ENCODE results near the gene ZNF112. TPM values are rescaled to one million over a fixed set of nuclear protein-coding genes. Genes with fewer than 3 reads are reported as not detected.
"Not testable (repeated sequence)": the region's sequence is repeated elsewhere in the genome, so short reads cannot be mapped to it uniquely, and the experiment has no call there.

Gene ZNF112
- not detected for total RNA-seq

DNA sequence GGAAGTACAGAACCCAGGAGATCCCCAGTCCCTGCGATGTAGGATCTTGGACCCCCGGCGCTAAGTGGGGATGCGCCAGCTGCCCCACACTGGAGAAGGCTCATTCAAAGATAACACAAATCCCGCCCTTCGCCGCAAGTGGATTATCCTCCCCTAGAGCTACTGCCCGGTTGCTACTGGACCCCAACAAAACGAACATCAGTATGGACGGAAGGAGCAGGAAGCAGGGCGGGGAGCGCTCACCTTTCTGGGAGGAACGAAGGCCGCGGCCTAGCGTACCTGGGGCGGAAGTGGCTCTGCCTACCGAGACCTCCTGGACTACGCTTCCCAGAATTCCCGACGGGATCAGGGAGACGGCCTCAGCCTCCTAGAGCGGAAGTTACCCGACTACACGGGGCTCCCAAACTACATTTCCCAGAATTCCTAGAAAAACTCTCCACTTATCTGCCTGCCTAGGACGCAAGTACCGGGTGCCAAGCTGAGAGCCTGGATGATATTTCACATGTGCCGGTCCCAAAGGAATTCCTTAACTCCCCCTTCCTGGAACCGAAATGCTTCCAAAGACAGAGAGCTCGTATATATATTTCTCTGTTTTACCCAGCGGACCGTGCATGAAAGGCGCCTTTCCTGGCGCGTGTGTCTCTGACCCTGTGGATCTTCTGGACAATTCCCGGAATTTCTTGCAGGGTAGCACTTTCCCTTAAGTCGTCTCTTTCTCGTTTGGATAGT is at the start of gene ZNF112:
TSS of gene ZNF112 (minus strand) at position 298 of the 729 bp plus-strand sequence. CDS start 16,141 bp downstream, outside the sequence.
- Mint-ChIP-seq H3K9me3 (peaks cover 27% of the 10 kb centered on the region), H3K4me1 (peaks cover 5% of the 10 kb centered on the region), H3K4me3 (peak within 1 kb of the TSS; percentile 28), H3K27ac (no peak within 1 kb of the TSS), H3K36me3 (ENCODE audit: low read depth) (peaks cover 5% of the 10 kb centered on the region), H3K27me3 (no peaks in the 10 kb centered on the region)
- ChIA-PET CTCF (no interaction called here), POLR2A (no interaction called here)
- DNase-seq, result no peak

DNA sequence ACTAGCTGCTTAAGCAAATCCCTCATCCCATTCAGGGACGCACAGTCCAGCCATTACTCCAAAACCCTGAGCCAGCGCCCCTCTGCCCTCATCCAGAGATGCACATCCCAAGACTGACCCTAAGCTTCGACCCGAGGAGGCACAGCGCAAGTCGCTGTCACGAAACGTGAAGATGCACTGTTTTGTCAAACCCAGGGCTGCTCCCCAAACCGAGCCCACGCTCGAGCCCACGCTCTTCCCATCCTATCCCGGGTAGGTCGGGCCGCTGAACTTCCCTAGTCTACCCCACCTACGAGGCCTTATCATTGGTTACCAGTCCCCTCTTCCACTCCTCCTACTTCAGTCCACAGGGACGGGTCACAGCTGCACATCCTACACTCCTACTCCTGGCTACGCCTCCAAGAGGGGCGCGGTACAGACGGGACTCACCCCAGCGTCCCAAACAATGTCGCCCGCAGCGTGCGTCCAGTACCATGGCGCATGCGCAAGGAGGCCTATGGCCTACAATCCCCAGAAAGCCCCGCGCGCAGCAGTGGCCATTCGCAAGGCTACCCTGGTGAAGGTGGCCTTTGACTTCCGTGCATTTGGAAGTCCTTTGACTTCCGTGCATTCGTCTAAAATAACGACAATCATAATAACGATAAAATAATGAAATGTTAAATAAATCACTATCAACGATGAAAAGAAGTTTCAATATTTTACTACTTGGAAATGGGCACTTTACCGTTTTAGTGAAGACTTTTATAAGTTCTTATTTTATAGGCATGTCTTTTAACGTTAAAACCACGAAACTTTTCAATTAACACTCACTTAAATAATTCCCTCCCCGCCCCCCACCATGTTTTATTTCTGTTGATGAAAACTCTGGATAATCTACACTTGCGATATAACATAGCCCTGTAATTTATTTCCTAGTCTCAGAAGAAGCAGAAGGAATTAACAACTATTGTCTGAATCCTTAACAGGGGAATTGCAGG is 44.9 kb upstream of the ZNF112 start, which contains the start of gene ZNF285:
TSS of gene ZNF285 (minus strand) at position 470 of the 977 bp plus-strand sequence. CDS start 4,395 bp downstream, outside the sequence.
- ChIA-PET POLR2A (no interaction called here), CTCF (interaction anchor here (0.6 kb wide), 1 partner anchor 189 kb away, joined by 4 read pairs; no protein-coding TSS in a partner anchor)
- H3K4me1 Mint-ChIP-seq, result peaks cover 9% of the 10 kb centered on the region
- peaks cover 38% of the 10 kb centered on the region for H3K9me3 Mint-ChIP-seq
- peaks cover 18% of the 10 kb centered on the region for H3K36me3 Mint-ChIP-seq (ENCODE audit: low read depth)
- peak; percentile 87 for DNase-seq
- no peaks in the 10 kb centered on the region for H3K27me3 Mint-ChIP-seq
- H3K27ac Mint-ChIP-seq, result peak within 1 kb of the TSS; percentile 58
- peak within 1 kb of the TSS; percentile 84 for H3K4me3 Mint-ChIP-seq

DNA sequence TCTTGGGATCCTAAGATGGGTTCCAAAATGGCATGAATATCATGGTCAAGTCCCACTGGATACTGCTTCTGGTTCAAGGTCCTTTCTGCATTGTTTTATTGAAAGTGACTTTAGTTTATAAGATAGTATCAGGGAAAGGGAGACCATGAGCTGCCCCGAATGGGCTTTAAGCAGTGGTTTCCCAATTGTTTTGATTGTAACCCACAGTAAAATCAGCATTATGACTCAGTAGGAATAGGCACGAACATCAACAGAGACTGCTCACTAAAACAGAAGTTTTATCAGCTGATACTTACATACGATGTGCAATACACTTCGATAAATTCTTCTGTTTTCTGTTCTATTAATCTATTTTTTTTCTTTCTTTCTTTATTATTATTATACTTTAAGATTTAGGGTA is 32.8 kb upstream of the ZNF112 start:
- H3K4me3 Mint-ChIP-seq, CTCF ChIA-PET, DNase-seq, H3K27me3 Mint-ChIP-seq, H3K27ac Mint-ChIP-seq, POLR2A ChIA-PET, H3K4me1 Mint-ChIP-seq: not testable (repeated sequence)
- Mint-ChIP-seq H3K9me3 (peaks cover 51% of the 10 kb centered on the region), H3K36me3 (ENCODE audit: low read depth) (peaks cover 16% of the 10 kb centered on the region)

DNA sequence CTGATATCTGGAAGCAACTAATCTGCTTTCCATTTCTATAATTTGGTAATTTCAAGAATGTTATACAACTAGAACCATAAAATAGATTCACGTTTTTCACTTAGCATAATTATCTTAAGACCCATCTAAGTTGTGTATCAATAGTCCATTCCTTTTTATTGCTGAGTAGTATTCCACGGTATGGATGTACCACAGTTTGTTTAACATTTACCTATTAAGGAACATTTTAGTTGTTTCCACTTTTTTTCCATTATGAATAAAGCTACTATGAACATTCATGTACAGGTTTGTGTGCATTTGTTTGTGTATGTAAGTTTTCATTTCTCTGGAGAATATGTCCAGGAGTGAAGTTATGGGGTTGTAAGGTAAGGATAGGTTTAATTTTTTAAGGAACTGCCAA is 18.3 kb upstream of the ZNF112 start:
- ChIA-PET CTCF (no interaction called here), POLR2A (no interaction called here)
- H3K27me3 Mint-ChIP-seq, result no peaks in the 10 kb centered on the region
- peaks cover 31% of the 10 kb centered on the region for H3K9me3 Mint-ChIP-seq
- H3K27ac Mint-ChIP-seq, result no peak overlapping the region
- H3K36me3 Mint-ChIP-seq (ENCODE audit: low read depth), result no peaks in the 10 kb centered on the region
- H3K4me3 Mint-ChIP-seq, result no peak overlapping the region
- DNase-seq, result no peak
- H3K4me1 Mint-ChIP-seq, result no peaks in the 10 kb centered on the region

DNA sequence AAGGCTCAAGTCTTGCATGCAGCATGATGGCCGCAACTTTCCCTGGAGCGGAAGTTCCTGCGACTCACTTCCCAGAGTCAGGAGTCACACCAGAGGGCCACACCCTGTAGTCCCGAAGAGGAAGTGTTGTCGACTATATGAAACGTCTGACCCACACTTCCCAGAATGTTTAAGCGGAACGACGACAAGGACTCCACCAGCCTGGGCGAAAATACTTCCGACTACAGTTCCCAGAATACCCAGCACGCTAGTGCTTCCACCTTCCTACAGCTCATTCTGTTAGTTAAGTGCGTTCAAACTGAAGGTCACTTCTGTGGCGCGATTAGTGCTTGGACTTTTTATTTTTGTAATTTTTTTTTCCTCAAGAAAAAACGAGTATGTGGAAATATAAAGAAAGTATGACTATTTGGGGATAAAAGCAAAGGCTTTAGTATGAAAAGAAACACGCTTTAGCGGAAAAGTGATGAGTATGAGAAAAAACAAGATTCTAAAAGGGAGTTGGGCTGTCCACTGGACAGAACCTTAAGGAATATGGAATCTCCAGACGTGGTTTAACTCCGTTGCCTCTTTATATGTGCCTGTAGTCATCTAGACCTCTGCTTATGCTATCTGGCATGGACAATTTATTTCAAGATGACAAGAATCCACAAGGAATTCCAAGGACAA is 15.5 kb upstream of the ZNF112 start:
- DNase-seq, result no peak
- Mint-ChIP-seq H3K27ac (no peak overlapping the region), H3K9me3 (peaks cover 29% of the 10 kb centered on the region), H3K36me3 (ENCODE audit: low read depth) (no peaks in the 10 kb centered on the region), H3K4me1 (no peaks in the 10 kb centered on the region), H3K4me3 (no peak overlapping the region), H3K27me3 (no peaks in the 10 kb centered on the region)
- CTCF ChIA-PET, result no interaction called here
- POLR2A ChIA-PET, result no interaction called here

DNA sequence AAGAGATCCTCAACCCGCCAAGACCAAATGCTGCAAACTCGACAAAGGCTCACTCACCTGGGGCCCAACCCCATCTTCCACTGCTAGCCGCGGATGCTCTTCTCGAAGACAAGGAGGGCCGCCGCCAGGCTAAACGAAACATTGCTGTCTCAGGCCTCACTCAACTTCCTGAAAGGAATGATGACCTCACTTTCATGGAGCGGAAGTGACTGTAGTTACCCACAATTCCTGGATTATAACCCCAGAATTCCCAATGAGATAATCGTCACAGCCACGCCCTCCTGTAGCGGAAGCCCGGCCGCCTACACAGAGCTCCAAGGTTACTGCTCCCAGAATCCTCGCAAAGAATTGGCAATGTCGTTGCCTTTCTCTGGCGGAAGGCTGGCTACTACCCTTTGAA is 10.5 kb upstream of the ZNF112 start:
- Mint-ChIP-seq H3K36me3 (ENCODE audit: low read depth) (no peaks in the 10 kb centered on the region), H3K4me3 (no peak overlapping the region), H3K4me1 (no peaks in the 10 kb centered on the region), H3K27me3 (no peaks in the 10 kb centered on the region), H3K27ac (no peak overlapping the region), H3K9me3 (peaks cover 26% of the 10 kb centered on the region)
- no peak for DNase-seq
- CTCF ChIA-PET, result no interaction called here
- POLR2A ChIA-PET, result no interaction called here

DNA sequence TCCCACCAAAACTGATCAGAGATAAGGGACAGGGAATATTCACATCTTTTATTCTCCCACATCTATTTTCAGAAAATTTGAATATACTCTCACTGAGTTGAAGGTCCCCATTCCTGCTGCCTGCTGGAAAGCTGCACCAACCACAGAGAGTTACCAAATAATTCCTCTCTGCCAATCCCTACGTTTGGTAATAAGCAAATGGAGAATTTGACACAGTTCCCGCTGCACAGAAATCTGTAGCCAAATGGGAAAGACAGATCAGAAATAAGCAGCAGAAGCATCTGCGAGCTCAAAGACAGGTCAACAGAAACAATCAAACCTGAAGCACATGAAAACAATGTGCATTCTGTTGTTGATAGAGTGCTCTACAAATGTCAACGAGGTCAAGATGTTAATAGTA is 9.9 kb downstream of the ZNF112 start:
- no peaks in the 10 kb centered on the region for H3K36me3 Mint-ChIP-seq (ENCODE audit: low read depth)
- no peaks in the 10 kb centered on the region for H3K4me1 Mint-ChIP-seq
- no peak overlapping the region for H3K4me3 Mint-ChIP-seq
- no peak overlapping the region for H3K27ac Mint-ChIP-seq
- POLR2A ChIA-PET, result no interaction called here
- H3K9me3 Mint-ChIP-seq, result peaks cover 32% of the 10 kb centered on the region
- H3K27me3 Mint-ChIP-seq, result no peaks in the 10 kb centered on the region
- CTCF ChIA-PET, result no interaction called here
- DNase-seq, result no peak

DNA sequence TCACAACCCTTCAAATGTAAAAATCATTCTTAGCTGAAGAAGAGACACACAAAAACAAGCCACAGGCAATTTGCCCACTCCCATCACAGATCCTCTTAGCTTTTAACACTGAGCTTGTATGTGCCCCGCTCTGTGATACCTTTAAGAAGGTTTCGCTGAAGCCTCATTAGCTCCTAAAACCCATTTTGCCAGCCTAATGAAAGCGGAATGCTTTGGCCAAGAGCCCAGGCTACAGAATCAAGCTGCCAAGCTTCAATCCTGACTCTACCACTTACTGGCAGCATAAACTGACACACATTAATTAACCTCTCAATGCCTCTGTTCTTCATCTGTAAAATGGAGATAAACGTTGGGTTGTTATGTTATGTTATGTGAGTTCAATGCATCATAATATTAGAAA is 10.5 kb downstream of the ZNF112 start:
- Mint-ChIP-seq H3K9me3 (peaks cover 31% of the 10 kb centered on the region), H3K27me3 (no peaks in the 10 kb centered on the region), H3K4me1 (no peaks in the 10 kb centered on the region), H3K27ac (no peak overlapping the region), H3K4me3 (no peak overlapping the region), H3K36me3 (ENCODE audit: low read depth) (no peaks in the 10 kb centered on the region)
- DNase-seq, result no peak
- POLR2A ChIA-PET, result no interaction called here
- CTCF ChIA-PET, result no interaction called here

DNA sequence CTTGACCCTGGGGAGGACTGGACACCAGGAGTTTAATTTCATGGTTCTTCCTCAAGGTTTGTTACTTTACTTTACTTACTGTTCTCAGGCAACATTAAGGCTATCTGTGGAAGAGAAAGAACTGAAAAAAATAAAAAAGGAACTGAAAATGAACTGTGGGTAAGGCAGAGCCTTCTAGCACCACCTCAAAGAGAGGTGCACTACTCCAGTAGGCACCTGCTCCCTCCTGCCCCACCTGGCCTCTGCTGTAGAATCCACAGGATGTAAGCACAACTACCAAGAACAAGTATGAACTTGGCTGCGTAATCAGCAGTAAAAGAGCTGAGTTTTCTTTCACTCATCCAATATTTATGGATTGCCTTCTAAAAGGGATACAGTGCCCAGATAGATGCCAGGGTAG is 12.2 kb downstream of the ZNF112 start:
- Mint-ChIP-seq H3K27me3 (no peaks in the 10 kb centered on the region), H3K4me1 (no peaks in the 10 kb centered on the region), H3K36me3 (ENCODE audit: low read depth) (no peaks in the 10 kb centered on the region), H3K27ac (no peak overlapping the region), H3K4me3 (no peak overlapping the region), H3K9me3 (peaks cover 23% of the 10 kb centered on the region)
- ChIA-PET POLR2A (no interaction called here), CTCF (interaction anchor here (1.0 kb wide), 1 partner anchor 109 kb away, joined by 3 read pairs; no protein-coding TSS in a partner anchor)
- no peak for DNase-seq

DNA sequence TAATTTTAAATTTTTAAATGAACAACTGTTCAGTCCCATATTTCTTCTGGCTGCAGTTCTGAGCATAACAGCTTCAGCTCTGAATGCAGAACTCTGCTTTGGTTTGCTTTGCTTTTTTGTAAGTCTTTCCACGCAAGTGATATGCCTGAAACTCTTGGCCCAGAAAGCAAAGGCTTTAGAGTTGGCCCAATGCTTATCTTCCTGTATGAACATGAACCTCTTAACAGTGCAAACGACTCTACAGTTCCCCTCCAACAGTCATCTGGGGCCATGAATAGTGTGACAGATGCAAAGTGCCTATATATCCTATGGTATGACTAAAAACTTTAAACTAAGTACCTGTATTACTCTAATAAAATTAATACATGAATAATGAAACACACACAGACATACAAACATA is 14.7 kb downstream of the ZNF112 start:
- H3K27ac Mint-ChIP-seq, result no peak overlapping the region
- no peaks in the 10 kb centered on the region for H3K27me3 Mint-ChIP-seq
- H3K4me1 Mint-ChIP-seq, result no peaks in the 10 kb centered on the region
- peaks cover 24% of the 10 kb centered on the region for H3K9me3 Mint-ChIP-seq
- DNase-seq, result no peak
- H3K4me3 Mint-ChIP-seq, result no peak overlapping the region
- POLR2A ChIA-PET, result no interaction called here
- no peaks in the 10 kb centered on the region for H3K36me3 Mint-ChIP-seq (ENCODE audit: low read depth)
- CTCF ChIA-PET, result no interaction called here

DNA sequence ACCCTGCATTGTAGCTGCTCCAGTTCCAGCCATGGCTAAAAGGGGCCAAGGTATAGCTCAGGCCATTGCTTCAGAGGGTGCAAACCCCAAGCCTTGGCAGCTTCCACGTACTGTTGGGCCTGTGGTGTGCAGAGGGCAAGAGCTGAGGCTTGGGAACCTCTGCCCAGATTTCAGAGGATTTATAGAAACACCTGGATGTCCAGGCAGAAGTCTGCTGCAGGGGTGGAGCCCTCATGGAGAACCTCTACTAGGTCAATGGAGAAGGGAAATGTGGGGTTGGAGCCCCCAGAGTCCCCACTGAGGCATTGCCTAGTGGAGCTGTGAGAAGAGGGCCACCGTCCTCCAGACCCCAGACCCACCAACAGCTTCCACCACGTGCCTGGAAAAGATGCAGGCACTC is 21.8 kb downstream of the ZNF112 start:
- POLR2A ChIA-PET; CTCF ChIA-PET; H3K27me3 Mint-ChIP-seq; H3K4me3 Mint-ChIP-seq; H3K27ac Mint-ChIP-seq; H3K4me1 Mint-ChIP-seq; H3K36me3 Mint-ChIP-seq (ENCODE audit: low read depth); DNase-seq: not testable (repeated sequence)
- peaks cover 50% of the 10 kb centered on the region for H3K9me3 Mint-ChIP-seq

DNA sequence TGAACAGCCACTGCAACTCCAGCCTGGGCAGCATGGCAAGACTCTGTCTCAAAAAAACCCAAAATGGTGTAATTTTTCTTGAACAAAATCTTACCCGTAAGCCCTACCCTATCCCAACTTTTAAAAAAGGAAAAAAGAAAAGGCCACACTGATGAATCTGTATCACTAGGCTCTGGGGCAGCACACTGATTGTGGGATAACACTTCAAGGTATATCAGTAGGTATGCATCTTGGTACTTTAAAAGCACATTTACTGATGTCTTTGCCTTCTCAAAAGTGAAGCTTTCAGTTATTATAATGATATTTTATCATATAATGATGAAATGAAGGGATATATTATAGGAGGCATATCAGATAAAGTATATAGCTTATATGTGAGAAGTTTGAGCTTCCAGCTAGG is 24.3 kb downstream of the ZNF112 start:
- no peak overlapping the region for H3K27ac Mint-ChIP-seq
- H3K27me3 Mint-ChIP-seq, result no peaks in the 10 kb centered on the region
- peaks cover 58% of the 10 kb centered on the region for H3K9me3 Mint-ChIP-seq
- H3K36me3 Mint-ChIP-seq (ENCODE audit: low read depth), result peaks cover 6% of the 10 kb centered on the region
- no peaks in the 10 kb centered on the region for H3K4me1 Mint-ChIP-seq
- H3K4me3 Mint-ChIP-seq, result no peak overlapping the region
- CTCF ChIA-PET, result no interaction called here
- POLR2A ChIA-PET, result no interaction called here
- DNase-seq, result no peak

DNA sequence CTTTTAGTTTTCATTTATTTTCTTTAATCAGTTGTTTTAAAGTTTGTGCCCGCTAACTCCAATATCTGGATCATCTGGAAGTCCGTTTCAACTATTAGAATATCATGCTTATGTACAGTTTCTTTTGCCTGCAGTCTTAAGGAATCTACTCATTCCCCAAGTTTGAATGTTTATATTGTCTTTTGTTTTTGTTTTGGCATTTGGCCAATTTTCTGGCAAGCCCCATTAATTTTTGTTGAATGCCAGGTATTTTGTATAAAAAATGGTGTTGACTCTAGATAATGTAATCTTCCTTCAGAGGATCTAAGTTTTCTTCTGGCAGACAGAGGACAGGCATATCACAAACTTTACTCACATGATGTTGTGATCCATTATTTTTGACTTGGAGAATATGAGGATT is 40.6 kb downstream of the ZNF112 start:
- peaks cover 27% of the 10 kb centered on the region for H3K9me3 Mint-ChIP-seq
- no peaks in the 10 kb centered on the region for H3K36me3 Mint-ChIP-seq (ENCODE audit: low read depth)
- no peak for DNase-seq
- ChIA-PET POLR2A (no interaction called here), CTCF (no interaction called here)
- H3K4me1 Mint-ChIP-seq, result no peaks in the 10 kb centered on the region
- H3K27ac Mint-ChIP-seq, result no peak overlapping the region
- H3K27me3 Mint-ChIP-seq, result no peaks in the 10 kb centered on the region
- H3K4me3 Mint-ChIP-seq, result no peak overlapping the region
